GM12878 (cell line): ENCODE results near the gene MTFR1L. TPM values are rescaled to one million over a fixed set of nuclear protein-coding genes. Genes with fewer than 3 reads are reported as not detected.

Source experiments
- ATAC-seq: fragments of 200-7000 bp; cut with Tn5 transposase; 3 replicates; pipeline ENCODE4 v1.9.1; 2020; ENCODE audit warnings: mild to moderate bottlenecking, moderate library complexity
- BruUV-seq: library from RNA; stranded (reverse); fragments of 400-500 nt; replicated peaks from 2 replicates; lab custom pipeline; 2021; lab: Mats Ljungman, UMichigan
- CTCF ChIA-PET: fragments of 300-600 bp; sonication (Branson Sonifier 250); formaldehyde crosslinking; extraction: SDS; loops from one replicate; lab custom pipeline; 2021; ENCODE audit warnings: inconsistent platforms; lab: Yijun Ruan, JAX
- POLR2A ChIA-PET: fragments of 350-600 bp; formaldehyde crosslinking; extraction: SDS; loops from one replicate; lab custom pipeline; 2021; ENCODE audit warnings: inconsistent platforms; lab: Charles Lee
- RAD21 ChIA-PET: fragments of 300-600 bp; sonication (Branson Sonifier 250); formaldehyde crosslinking; loops from one replicate; lab custom pipeline; 2023; ENCODE audit warnings: antibody characterized with exemption; ENCODE audit not compliant: unreplicated experiment; lab: Charles Lee
- SMC1A ChIA-PET: fragments of 300-600 bp; sonication (Branson Sonifier 250); formaldehyde crosslinking; loops from one replicate; lab custom pipeline; 2023; ENCODE audit not compliant: unreplicated experiment, uncharacterized antibody; lab: Charles Lee
- DNase-seq: peaks from one replicate; pipeline ENCODE4 v3.0.0-alpha.2; 2011; ENCODE audit warnings: low read depth, low spot score
- FAIRE-seq: peaks from 3 replicates; lab custom pipeline; 2011; peaks lifted over from hg19 to GRCh38; lab: Jason Lieb, UNC
- H2AFZ ChIP-seq: 2 replicates; pipeline ENCODE4 v1.6.0; 2011; ENCODE audit warnings: low read depth, low read length, control low read depth; ENCODE audit not compliant: control insufficient read depth
- H3K27ac ChIP-seq: 2 replicates; pipeline ENCODE4 v1.5.1; 2011; ENCODE audit warnings: control low read depth; ENCODE audit not compliant: control insufficient read depth, insufficient read depth
- H3K27me3 ChIP-seq, 2 experiments: replicated peaks in 1 of 2; 2 replicates each; pipeline versions ENCODE4 v1.6.0 to v1.6.1; 2011; ENCODE audit warnings: low read length in 1 of 2; ENCODE audit not compliant: control insufficient read depth in 2 of 2, insufficient read depth in 2 of 2
- H3K36me3 ChIP-seq, 2 experiments: 2 replicates each; pipeline ENCODE4 v1.5.1; 2011; ENCODE audit warnings: low read length in 1 of 2; ENCODE audit not compliant: control insufficient read depth in 2 of 2, insufficient read depth in 2 of 2
- H3K4me1 ChIP-seq: 2 replicates; pipeline ENCODE4 v1.6.1; 2011; ENCODE audit warnings: mild to moderate bottlenecking, low read length, moderate library complexity, mixed read lengths; ENCODE audit not compliant: control insufficient read depth, insufficient read depth
- H3K4me2 ChIP-seq: 2 replicates; pipeline ENCODE4 v1.6.0; 2011; ENCODE audit warnings: control low read depth; ENCODE audit not compliant: control insufficient read depth, insufficient read depth
- H3K4me3 ChIP-seq: fragments of 200-600 bp; sonication (generic); 2 replicates; pipeline ENCODE4 v1.5.1; 2016
- H3K79me2 ChIP-seq: 2 replicates; pipeline ENCODE4 v1.6.0; 2011; ENCODE audit warnings: low read length; ENCODE audit not compliant: control insufficient read depth, insufficient read depth
- H3K9ac ChIP-seq: 2 replicates; pipeline ENCODE4 v1.8.0; 2011; ENCODE audit warnings: low read length, control low read depth, mixed read lengths; ENCODE audit not compliant: control insufficient read depth, insufficient read depth
- H3K9me3 ChIP-seq: replicated peaks from 3 replicates; pipeline ENCODE4 v1.5.1; 2011; ENCODE audit warnings: mild to moderate bottlenecking, low read length; ENCODE audit not compliant: control insufficient read depth, insufficient read depth
- H4K20me1 ChIP-seq: 2 replicates; pipeline ENCODE4 v1.6.0; 2011; ENCODE audit not compliant: control insufficient read depth, insufficient read depth
- CBX3 ChIP-seq: fragments of 200-600 bp; sonication (generic); IDR thresholded peaks from 2 replicates; pipeline ENCODE4 v1.6.1; 2016; ENCODE audit warnings: low read depth, borderline replicate concordance
- E2F8 ChIP-seq: fragments of 450-650 bp; IDR thresholded peaks from 2 replicates; pipeline ENCODE4 v1.6.1; 2018; ENCODE audit warnings: mild to moderate bottlenecking, low read depth, moderate library complexity; ENCODE audit not compliant: partially characterized antibody
- NR2F1 ChIP-seq: fragments of 450-650 bp; conservative IDR thresholded peaks from 2 replicates; pipeline ENCODE4 v1.6.1; 2017; ENCODE audit warnings: mild to moderate bottlenecking
- PAX5 ChIP-seq: IDR thresholded peaks from 2 replicates; pipeline ENCODE4 v1.6.1; 2011; ENCODE audit warnings: low read depth, low read length, borderline replicate concordance
- RUNX3 ChIP-seq: IDR thresholded peaks from 2 replicates; pipeline ENCODE4 v1.6.1; 2012; ENCODE audit warnings: low read length, inconsistent platforms
- WGBS: methylation state at CpG from one replicate; pipeline ENCODE4 v1.1.6; 2016; ENCODE audit warnings: low lambda C conversion rate; ENCODE audit not compliant: insufficient replicate concordance, insufficient coverage; ENCODE audit errors: missing lambda C conversion rate; 5-methylcytosine and 5-hydroxymethylcytosine counted together
- in situ Hi-C: fragments of 300-500 bp; cut with MboI; formaldehyde crosslinking; loops from 9 replicates; pipeline ENCODE4 v1.14.3; 2018; ENCODE audit warnings: mixed read lengths
- intact Hi-C: fragments of 100-400 bp; cut with micrococcal nuclease; formaldehyde crosslinking; loops from one replicate; pipeline ENCODE4 v1.14.2; 2022; ENCODE audit not compliant: unreplicated experiment
- polyA plus RNA-seq, 11 experiments: library from polyadenylated mRNA; depleted of rRNA in 4 of 11; unstranded in 6 of 11; stranded (reverse) in 5 of 11; fragments of >200 nt; fragmentation: Nextera tagmentation in 4 of 11; fragmentation: Illumina TruSeq in 1 of 11; extraction: Ambion mirVana in 4 of 11; extraction: Trizol in 1 of 11; gene quantifications; 1 replicate in 1 of 11; 2 replicates in 10 of 11; pipeline versions ENCODE4 v1.2.1 to v1.2.3, GENCODE V29; 2011 to 2016; ENCODE audit warnings: inconsistent platforms in 2 of 11, missing spikeins in 2 of 11, low read depth in 1 of 11
- total RNA-seq, 4 experiments: library from RNA; depleted of rRNA in 3 of 4; stranded (reverse); fragments of >200 nt in 3 of 4; fragmentation: Illumina TruSeq in 1 of 4; extraction: Trizol in 1 of 4; gene quantifications; 2 replicates each; pipeline versions ENCODE4 v1.2.1 to v1.2.3, GENCODE V29; 2013 to 2021
- TF ChIP-seq, protein P1 (sequence below): fragments of 450-650 bp; IDR thresholded peaks from 2 replicates; pipeline ENCODE4 v1.6.1; 2017; ENCODE audit warnings: low read depth, mild to moderate bottlenecking, moderate library complexity

The MTFR1L gene
- total and polyA plus RNA-seq, 10 of the 15 experiments (the other 5 are each of a cell fraction or from before 2014, with no cell fraction given) = 16.9 to 44.2 (median 30.3) TPM

DNA sequence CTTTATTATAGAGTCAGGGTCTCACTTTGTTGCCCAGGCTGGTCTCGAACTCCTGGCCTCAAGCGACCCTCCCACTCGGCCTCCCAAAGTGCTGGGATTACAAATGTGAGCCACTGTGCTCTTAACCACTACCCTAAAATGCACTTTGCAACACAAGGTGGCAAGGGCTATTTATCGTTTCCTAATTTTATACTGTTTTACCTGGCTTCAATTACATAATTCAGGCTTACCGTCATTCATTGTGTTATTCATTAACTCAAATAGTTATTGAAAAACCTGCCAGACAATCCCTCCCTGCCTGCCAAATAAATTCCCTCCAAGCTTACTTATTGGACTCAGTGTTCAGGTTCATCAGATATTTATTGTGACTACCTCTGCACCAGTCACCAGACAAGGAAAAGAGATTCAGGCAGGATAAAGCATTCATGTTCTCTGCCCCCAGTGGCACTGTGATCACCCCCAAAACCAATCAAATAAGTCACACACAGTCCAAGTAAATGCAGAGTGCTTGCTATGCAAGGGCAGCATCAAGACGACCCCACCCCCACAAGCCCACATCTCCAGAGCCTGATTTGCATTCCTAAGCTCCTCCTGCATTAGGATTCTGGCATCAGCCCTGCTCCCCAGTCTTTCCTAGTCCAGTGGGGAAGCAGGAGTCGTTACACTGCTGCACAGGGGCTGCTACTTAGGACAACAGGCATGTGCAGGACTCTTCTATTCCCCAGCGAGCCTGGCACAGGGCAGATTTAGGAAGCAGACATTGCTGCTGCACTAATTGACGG lies 47.6 kb downstream of the MTFR1L start:
- intact Hi-C loops = no loop called here
- Histone ChIP-seq H3K27me3 (no peaks in the 10 kb centered on the region), H3K9me3 (no peaks in the 10 kb centered on the region), H3K36me3 (no peaks in the 10 kb centered on the region), H3K9ac (no peak overlapping the region), H3K4me2 (no peak overlapping the region), H3K4me1 (peaks cover 14% of the 10 kb centered on the region), H3K79me2 (no peaks in the 10 kb centered on the region; the same call in 1 of the 2 replicates), H2AFZ (no peak overlapping the region), H3K27ac (no peak overlapping the region), H4K20me1 (no peaks in the 10 kb centered on the region), H3K4me3 (no peak overlapping the region)
- no peak for DNase-seq
- ATAC-seq = no peak
- RAD21 ChIA-PET = interaction anchor here (1.0 kb wide), 1 partner anchor 28 kb away, joined by 3 read pairs; no protein-coding TSS in a partner anchor
- CTCF ChIA-PET = no interaction called here
- 79% methylated on average over 9 of the region's 9 CpGs for WGBS
- SMC1A ChIA-PET = no interaction called here
- TF ChIP-seq RUNX3 (no peak), PAX5 (no peak), CBX3 (no peak), E2F8 (no peak), NR2F1 (no peak)
- TF ChIP-seq, protein P1, sequence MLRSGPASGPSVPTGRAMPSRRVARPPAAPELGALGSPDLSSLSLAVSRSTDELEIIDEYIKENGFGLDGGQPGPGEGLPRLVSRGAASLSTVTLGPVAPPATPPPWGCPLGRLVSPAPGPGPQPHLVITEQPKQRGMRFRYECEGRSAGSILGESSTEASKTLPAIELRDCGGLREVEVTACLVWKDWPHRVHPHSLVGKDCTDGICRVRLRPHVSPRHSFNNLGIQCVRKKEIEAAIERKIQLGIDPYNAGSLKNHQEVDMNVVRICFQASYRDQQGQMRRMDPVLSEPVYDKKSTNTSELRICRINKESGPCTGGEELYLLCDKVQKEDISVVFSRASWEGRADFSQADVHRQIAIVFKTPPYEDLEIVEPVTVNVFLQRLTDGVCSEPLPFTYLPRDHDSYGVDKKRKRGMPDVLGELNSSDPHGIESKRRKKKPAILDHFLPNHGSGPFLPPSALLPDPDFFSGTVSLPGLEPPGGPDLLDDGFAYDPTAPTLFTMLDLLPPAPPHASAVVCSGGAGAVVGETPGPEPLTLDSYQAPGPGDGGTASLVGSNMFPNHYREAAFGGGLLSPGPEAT = no peak
- in situ Hi-C loops = no loop called here
- no peak for FAIRE-seq
- POLR2A ChIA-PET = no interaction called here
- BruUV-seq = no TSS peak
